ENCODE data around the gene JADE3.

Gene JADE3

DNA sequence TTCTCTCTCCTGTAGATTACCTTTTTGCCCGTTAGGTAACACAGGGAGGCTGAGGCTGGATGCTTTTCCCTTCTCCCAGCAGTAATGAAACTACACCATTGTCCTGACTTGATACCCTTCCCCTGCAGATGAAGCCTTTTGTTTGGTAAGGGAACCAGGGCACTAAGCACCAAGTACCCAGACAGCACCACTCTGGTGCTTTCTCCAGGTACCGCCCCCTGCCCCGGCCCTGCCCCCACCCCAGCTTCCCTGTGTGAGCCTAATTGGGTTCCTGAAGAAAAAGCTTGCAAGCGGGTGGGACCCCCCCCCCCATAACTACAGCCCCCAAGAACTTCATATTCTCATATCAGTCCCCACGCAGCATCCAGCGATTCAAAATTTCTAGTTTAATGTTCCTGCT, 79.8 kb downstream of the JADE3 start:
- in situ Hi-C loops (cut with MboI; ENCODE audit: low sequenced_read_pairs), result no loop called here

- in situ Hi-C loops (cut with MboI; ENCODE audit: low sequenced_read_pairs), result no loop called here
Measured at GRCh38 chrX:46994096-46994495, 81.9 kb downstream of the JADE3 start.

GRCh38 chrX:47012131-47012530, 99.9 kb downstream of the JADE3 start:
- in situ Hi-C loops (cut with MboI; ENCODE audit: low sequenced_read_pairs), result no loop called here

DNA sequence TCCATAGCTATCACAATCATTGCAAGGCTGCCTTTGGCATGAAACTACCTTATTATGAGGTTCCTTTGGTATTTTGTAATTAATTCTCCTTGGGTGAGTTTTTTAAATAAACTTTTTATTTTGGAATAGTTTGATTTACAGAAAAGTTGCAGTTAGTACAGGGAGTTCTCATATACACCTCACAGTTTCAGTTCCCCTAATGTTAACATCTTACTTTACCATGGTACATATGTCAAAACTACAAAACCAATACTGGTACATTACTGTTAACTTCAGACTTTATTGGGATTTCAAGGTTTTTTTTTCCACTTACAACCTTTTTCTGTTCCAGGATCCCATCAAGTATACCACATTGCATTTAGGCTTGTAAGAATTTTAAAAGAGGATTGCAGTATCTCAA, 114.0 kb downstream of the JADE3 start:
- in situ Hi-C loops (cut with MboI; ENCODE audit: low sequenced_read_pairs), result no loop called here

DNA sequence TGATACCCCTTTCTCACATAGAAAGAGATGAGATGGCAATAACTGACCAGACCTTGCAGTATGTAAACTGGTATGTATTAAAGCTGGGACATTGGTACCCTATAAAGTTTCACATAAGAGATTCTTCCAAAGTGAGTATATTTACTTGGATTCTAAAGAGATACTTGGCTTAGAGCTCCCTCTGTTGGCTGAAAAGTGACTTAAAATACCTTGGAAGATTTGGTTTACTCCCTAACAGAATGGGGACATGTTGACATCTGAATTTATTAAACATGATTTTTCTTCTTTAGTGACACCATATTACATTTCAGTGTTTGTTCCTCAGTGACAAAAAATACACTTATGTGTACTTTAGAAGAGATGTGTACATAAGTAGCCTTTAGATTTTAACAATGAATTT, 118.1 kb downstream of the JADE3 start:
- in situ Hi-C loops (cut with MboI; ENCODE audit: low sequenced_read_pairs), result no loop called here

GRCh38 chrX:47047989-47048388, 135.8 kb downstream of the JADE3 start:
- in situ Hi-C loops (cut with MboI; ENCODE audit: low sequenced_read_pairs), result no loop called here

- in situ Hi-C loops (cut with MboI; ENCODE audit: low sequenced_read_pairs), result no loop called here
Measured at GRCh38 chrX:47059142-47059874, 147.1 kb downstream of the JADE3 start.

DNA sequence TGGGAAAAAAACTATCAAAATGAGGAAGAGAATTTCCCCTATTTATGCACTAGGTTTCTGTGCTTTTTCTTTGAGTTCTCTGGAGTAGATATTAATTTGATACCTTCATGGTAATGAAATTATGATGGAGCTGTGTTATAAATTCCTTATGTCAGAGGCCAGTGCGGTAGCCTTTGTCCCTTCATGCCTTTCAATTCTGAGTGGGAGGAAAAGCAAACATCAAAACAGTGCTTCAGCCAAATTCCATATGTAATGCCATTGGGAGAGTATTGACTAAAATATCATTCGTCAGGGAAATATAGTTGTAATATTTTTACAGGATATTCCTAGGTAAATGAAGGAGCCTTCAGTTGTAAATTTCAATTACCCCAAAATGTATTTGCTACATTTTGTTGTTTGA, 148.5 kb downstream of the JADE3 start:
- in situ Hi-C loops (cut with MboI; ENCODE audit: low sequenced_read_pairs), result no loop called here

- in situ Hi-C loops (cut with MboI; ENCODE audit: low sequenced_read_pairs), result no loop called here
Measured at GRCh38 chrX:47061238-47061919, 149.2 kb downstream of the JADE3 start.

- in situ Hi-C loops (cut with MboI; ENCODE audit: low sequenced_read_pairs), result no loop called here
Measured at GRCh38 chrX:47063179-47063578, 151.0 kb downstream of the JADE3 start.

DNA sequence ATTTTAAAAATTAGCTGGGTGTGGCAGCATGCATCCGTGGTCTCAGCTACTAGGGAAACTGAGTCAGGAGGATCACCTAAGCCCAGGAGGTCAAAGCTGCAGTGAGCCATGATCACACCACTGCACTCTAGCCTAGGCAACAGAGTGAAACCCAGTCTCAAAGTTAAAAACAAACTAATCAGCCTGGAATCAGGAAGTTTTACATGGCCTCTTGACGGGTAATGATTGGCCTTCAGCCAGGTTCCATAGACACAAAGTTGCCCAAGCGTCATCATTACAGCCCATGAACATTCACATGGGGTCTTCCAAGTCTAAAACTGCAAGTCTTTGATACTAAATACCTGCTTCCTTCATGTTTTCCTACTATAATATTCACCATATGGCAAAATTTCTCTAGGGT, 156.0 kb downstream of the JADE3 start:
- in situ Hi-C loops (cut with MboI; ENCODE audit: low sequenced_read_pairs), result no loop called here

GRCh38 chrX:47068720-47069119, 156.5 kb downstream of the JADE3 start:
- in situ Hi-C loops (cut with MboI; ENCODE audit: low sequenced_read_pairs), result no loop called here

- in situ Hi-C loops (cut with MboI; ENCODE audit: low sequenced_read_pairs), result no loop called here
Measured at GRCh38 chrX:47078129-47079043, 166.2 kb downstream of the JADE3 start, which contains the start of gene RGN. Gene RGN, plus strand, starts transcription at chrX:47078443. Its CDS starts 2,702 bp downstream, at chrX:47081145.

DNA sequence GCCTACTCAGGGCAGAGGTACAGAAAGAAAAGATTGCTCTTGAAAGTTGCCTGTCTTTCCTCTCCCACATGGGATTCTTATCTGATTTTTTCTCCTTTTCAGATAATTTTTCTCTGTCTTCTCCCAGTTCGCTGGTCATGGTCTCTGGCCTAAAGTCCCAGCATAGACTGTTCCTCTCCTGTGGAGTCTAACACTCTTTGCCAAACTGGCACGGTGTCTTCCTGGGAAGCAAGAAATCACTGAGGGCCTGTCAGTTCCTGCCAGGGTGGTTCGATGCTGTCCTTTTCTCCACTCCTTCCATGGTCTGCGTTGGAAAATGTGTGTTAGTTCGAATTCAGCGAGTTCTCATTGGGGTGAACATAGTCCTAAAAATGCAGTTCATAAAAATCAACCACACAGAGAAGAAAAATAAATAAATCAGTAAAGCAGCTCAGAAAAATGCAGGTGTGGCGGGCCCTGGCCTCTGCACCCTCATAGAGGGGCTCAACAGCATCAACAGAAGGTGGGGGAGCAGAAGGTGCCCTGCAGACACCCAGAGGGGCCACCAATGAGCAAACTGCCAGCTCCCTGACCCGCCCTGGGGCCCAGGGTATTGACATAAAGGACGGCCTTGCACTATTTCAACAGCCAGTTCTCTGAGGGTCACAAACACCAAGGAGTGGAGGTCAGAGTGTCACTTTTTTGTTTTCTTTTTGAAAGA, 168.1 kb downstream of the JADE3 start:
- in situ Hi-C loops (cut with MboI; ENCODE audit: low sequenced_read_pairs), result no loop called here

- in situ Hi-C loops (cut with MboI; ENCODE audit: low sequenced_read_pairs), result no loop called here
Measured at GRCh38 chrX:47080915-47081236, 168.7 kb downstream of the JADE3 start.

DNA sequence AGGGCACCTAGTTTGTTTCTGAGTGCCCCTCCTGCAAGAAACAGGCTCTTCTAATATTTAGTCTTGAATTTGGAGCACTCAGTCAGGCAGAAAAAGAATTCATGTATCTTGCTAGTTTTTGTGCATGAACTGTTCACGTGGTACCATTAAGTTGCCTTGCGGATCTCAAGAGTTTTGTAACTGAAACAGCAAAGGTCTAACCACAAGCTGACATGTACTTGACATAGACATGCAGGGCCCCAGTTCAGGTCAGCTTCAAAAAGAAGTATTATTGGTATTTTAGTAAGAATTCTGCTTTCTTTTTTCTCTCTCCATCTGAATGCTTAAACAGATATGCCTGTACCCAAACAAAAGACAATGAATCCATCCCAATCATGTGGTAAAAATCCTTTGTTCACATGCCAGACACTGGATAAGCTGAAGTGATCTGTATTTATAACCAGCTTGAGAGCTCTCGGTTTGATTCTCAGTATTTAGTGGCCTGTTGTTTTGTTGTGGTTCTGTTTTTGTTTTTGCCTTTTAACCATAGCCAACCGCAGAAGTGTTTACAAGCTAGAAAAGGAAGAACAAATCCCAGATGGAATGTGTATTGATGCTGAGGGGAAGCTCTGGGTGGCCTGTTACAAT, 179.0 kb downstream of the JADE3 start:
- in situ Hi-C loops (cut with MboI; ENCODE audit: low sequenced_read_pairs), result no loop called here

DNA sequence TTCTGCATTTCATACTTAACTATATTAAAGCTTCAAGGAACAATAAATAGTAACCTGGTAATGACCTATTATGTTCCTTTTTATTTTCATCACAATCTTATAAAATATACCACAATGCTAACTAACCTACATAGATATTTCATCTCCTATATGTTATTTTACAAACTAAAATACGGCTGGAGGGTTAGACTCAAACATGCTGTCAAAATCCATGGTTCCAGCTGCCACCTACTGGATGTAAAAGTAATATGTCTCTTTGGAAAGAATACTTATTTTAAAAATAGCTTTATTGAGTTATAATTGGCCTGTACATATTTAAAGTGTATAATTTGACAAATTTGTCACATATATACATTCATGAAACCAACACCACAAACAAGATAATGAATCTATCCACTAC, 181.0 kb downstream of the JADE3 start:
- in situ Hi-C loops (cut with MboI; ENCODE audit: low sequenced_read_pairs), result no loop called here

GRCh38 chrX:47093860-47094259, 181.6 kb downstream of the JADE3 start:
- in situ Hi-C loops (cut with MboI; ENCODE audit: low sequenced_read_pairs), result no loop called here

- in situ Hi-C loops (cut with MboI; ENCODE audit: low sequenced_read_pairs), result no loop called here
Measured at GRCh38 chrX:47097018-47097417, 184.8 kb downstream of the JADE3 start.

- in situ Hi-C loops (cut with MboI; ENCODE audit: low sequenced_read_pairs), result no loop called here
Measured at GRCh38 chrX:47098338-47099094, 186.3 kb downstream of the JADE3 start.
